AG04449 (cell line): ENCODE data around the gene ZNF135.

Source experiments
- CTCF ChIA-PET: fragments of 350-600 bp; formaldehyde crosslinking; extraction: SDS; loops from one replicate; lab custom pipeline; 2021; ENCODE audit warnings: antibody characterized with exemption; lab: Yijun Ruan, JAX
- POLR2A ChIA-PET: fragments of 400-600, 350-600 bp; formaldehyde crosslinking; extraction: SDS; loops from one replicate; lab custom pipeline; 2020; ENCODE audit warnings: antibody characterized with exemption, inconsistent platforms; lab: Yijun Ruan, JAX
- DNase-seq: peaks from one replicate; pipeline ENCODE4 v3.0.0-alpha.2; 2010; ENCODE audit warnings: low read depth, low spot score
- H3K4me3 ChIP-seq: 2 replicates; pipeline ENCODE4 v1.5.1; 2011; ENCODE audit warnings: low read depth, mild to moderate bottlenecking, control low read depth, low read length
- TF ChIP-seq, protein P1 (sequence below): IDR thresholded peaks from one replicate; pipeline ENCODE4 v1.5.1; 2011; ENCODE audit warnings: mild to moderate bottlenecking, moderate library complexity, low read length, control low read depth, inconsistent platforms; ENCODE audit not compliant: insufficient read depth; ENCODE audit errors: missing control alignments

ZNF135 gene

DNA sequence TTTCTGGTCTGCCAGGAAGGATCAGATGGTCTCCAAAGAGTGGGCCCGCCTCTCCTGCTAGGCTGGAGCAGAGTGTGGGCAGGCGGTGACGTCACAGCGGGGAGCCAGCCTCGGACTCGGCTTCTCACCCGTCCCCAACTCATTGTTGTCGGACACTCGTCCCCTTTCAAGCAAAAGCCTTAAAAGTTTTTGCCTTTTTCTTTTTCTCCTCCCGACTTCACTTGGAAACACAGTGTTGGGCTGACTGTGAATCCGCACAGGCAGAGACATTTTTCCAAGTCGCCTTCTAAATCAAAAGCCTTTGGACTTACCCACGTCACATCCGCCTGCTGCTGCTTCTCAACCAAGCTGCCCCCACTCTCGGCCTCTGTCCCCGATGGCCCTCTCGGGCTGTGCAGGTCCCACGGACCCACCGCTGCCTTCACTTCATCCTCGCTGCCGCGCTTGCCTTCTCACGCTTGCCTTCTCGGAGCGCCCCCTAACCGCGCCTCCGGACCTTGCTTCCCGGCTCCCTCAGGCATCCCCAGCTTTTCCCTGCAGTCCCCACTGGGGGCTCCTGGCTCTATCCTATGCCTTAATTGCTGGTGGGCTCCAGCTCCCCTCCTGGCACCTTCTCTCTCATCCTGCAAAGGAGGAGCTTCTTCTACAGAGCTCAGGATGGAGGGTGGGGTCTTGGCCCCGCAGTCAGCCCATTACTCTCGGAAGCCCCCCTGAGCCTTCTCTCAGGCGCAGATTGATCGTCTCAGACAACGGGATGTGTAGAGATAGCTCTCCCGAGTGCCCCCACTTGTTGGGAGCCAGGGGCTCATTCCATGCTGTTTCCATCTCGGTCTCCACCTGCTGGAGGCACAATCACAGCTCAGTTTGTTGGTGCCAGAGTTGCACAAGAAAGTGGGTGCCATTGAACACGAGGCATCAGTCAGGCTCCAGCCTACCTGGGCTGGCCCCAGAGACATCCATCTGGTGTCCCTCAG lies 3.9 kb upstream of the ZNF135 start:
- CTCF ChIA-PET = no interaction called here
- DNase-seq = no peak
- TF ChIP-seq, protein P1, sequence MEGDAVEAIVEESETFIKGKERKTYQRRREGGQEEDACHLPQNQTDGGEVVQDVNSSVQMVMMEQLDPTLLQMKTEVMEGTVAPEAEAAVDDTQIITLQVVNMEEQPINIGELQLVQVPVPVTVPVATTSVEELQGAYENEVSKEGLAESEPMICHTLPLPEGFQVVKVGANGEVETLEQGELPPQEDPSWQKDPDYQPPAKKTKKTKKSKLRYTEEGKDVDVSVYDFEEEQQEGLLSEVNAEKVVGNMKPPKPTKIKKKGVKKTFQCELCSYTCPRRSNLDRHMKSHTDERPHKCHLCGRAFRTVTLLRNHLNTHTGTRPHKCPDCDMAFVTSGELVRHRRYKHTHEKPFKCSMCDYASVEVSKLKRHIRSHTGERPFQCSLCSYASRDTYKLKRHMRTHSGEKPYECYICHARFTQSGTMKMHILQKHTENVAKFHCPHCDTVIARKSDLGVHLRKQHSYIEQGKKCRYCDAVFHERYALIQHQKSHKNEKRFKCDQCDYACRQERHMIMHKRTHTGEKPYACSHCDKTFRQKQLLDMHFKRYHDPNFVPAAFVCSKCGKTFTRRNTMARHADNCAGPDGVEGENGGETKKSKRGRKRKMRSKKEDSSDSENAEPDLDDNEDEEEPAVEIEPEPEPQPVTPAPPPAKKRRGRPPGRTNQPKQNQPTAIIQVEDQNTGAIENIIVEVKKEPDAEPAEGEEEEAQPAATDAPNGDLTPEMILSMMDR = no peak
- peak overlapping the region; percentile 30 for H3K4me3 ChIP-seq
- POLR2A ChIA-PET = no interaction called here

DNA sequence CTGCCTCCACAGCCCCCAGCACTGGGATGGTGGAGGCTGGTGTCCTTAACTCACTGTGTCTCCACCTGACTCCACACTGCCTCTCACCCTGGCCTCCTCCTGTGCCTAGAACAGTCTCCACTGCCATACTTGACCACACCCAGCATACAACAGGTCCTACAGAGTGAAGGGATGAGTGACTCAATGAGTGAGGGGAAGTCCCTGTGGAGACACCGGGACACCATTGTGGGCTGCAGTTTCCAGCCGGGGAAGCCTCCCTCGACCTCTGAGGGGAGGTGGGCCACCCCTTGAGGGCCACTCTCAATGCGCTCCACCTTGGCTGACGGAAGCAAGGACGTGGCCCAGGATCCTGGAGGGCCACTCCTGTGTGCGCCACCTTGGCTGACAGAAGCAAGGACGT lies 2.8 kb upstream of the ZNF135 start:
- TF ChIP-seq, protein P1 = no peak
- CTCF ChIA-PET = no interaction called here

DNA sequence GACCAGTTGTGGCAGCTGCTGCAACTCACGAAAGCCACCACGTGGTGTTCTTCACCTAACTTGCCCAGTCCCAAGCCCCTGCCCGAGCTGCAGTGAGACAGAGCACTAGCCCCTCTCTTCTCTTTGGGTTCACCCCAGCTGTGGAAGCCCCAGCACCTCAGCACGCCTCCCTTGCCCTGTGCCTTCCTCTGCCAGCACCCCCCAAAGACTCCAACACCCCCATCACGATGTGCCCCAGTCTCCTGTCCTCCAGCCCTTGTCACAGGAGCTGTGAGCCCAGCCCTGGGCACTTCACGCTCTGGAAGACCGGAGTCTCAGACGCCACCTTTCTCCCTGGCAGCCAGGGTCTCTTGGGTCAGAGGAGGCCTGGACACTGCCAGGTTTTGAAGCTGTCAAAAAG lies 2.2 kb upstream of the ZNF135 start:
- TF ChIP-seq, protein P1 = no peak
- no peak for DNase-seq
- POLR2A ChIA-PET = no interaction called here
- CTCF ChIA-PET = no interaction called here
- no peak overlapping the region for H3K4me3 ChIP-seq

More for the DNA sequence above, 2.8 kb upstream of the ZNF135 start:
- POLR2A ChIA-PET = no interaction called here
- no peak for DNase-seq
- no peak overlapping the region for H3K4me3 ChIP-seq

DNA sequence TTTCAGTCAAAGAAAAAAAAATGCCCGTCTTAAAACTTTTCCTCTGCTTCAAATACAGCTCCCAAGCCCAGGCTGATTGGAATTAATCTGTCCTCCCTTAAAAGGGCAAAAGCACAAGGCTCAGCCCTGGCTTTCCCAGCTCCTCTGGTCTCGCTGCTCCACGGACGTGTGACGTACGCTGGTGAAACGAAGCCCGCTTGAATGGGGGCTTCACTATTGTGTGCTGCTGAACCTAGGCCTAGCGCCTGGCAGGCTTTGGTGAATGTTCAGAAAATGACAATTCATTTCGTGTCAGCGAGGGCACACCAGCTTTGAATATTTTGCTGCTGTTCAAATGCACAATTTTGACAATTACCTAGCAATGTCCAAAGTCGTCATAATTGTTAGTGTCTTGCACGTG lies 615 bp upstream of the ZNF135 start:
- H3K4me3 ChIP-seq = no peak overlapping the region
- ChIA-PET CTCF (no interaction called here), POLR2A (no interaction called here)
- TF ChIP-seq, protein P1 = no peak
- DNase-seq = no peak

DNA sequence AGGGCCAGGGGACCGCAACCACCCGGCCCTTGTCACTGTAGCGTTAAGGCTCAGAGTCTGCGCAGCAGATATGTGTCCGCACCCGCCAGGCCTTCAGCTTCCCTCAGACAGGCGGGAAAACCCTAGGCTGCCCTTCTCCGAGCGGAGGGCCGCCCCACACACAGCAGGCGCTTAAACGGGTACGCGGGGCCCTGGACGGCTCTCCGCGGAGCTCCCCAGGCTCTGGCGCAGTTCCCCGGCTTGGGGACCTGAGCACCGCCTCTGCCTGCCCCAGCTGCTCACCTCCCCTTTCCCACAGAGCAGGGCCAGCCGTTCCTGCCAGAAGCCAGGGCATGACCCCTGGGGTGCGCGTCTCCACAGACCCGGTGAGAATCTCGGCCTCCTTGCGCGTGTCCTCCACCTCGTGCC lies 593 bp downstream of the ZNF135 start:
- ChIA-PET CTCF (no interaction called here), POLR2A (no interaction called here)
- TF ChIP-seq, protein P1 = no peak
- H3K4me3 ChIP-seq = peak overlapping the region; percentile 57
- no peak for DNase-seq

DNA sequence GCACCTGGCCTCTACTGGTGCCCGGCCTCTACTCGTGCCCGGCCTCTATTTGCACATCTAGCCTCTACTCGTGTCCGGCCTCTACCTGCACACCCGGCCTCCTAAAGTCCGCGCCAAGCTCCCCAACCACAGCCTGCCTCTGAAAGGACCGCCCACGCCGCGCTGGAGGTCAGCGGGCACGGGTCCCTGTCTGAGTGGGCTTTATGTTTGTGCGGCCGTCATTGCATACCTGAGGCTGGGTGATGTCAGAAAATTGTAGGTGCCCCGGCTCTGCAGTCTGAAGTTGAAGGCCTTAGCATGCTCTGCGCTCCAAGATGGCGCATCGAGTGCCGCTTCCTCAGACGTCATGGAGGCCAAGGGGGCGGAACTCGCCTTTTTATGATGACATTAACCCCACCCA lies 1.1 kb downstream of the ZNF135 start:
- POLR2A ChIA-PET = no interaction called here
- no peak for DNase-seq
- TF ChIP-seq, protein P1 = no peak
- CTCF ChIA-PET = no interaction called here
- no peak overlapping the region for H3K4me3 ChIP-seq
